GM12875 (cell line): Measurements from ENCODE around the gene DPP10.

Experiments
- H3K4me3 ChIP-seq: one replicate; pipeline ENCODE4 v1.5.1; 2011; ENCODE audit warnings: low read depth, low read length, control low read depth
- TF ChIP-seq, protein P1 (sequence below): IDR thresholded peaks from 2 replicates; pipeline ENCODE4 v1.5.1; 2011; ENCODE audit warnings: low read depth, mild to moderate bottlenecking, control low read depth, inconsistent platforms, low read length, moderate library complexity, borderline replicate concordance; ENCODE audit not compliant: insufficient read depth

Gene DPP10

DNA sequence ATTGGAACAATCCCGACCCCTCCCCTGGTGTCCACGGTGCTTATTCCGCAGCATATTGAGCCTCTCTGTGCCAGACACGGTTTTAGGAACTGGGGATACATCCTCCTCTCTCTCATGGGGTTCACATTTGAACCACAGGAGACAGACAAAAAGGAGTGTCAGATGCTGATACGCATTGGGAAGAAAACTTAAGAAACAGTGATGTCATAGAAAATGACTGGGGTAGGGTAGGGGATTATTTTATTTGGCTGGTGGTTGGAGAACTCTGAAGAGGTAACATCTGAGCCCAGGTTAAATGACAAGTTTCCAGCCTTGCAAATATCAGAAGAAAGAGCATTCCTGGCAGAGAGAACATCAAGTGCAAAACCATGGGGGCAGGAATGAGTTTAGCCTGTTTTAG is 344.5 kb downstream of the DPP10 start:
- H3K4me3 ChIP-seq: no peak overlapping the region
- TF ChIP-seq, protein P1, sequence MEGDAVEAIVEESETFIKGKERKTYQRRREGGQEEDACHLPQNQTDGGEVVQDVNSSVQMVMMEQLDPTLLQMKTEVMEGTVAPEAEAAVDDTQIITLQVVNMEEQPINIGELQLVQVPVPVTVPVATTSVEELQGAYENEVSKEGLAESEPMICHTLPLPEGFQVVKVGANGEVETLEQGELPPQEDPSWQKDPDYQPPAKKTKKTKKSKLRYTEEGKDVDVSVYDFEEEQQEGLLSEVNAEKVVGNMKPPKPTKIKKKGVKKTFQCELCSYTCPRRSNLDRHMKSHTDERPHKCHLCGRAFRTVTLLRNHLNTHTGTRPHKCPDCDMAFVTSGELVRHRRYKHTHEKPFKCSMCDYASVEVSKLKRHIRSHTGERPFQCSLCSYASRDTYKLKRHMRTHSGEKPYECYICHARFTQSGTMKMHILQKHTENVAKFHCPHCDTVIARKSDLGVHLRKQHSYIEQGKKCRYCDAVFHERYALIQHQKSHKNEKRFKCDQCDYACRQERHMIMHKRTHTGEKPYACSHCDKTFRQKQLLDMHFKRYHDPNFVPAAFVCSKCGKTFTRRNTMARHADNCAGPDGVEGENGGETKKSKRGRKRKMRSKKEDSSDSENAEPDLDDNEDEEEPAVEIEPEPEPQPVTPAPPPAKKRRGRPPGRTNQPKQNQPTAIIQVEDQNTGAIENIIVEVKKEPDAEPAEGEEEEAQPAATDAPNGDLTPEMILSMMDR: no peak

DNA sequence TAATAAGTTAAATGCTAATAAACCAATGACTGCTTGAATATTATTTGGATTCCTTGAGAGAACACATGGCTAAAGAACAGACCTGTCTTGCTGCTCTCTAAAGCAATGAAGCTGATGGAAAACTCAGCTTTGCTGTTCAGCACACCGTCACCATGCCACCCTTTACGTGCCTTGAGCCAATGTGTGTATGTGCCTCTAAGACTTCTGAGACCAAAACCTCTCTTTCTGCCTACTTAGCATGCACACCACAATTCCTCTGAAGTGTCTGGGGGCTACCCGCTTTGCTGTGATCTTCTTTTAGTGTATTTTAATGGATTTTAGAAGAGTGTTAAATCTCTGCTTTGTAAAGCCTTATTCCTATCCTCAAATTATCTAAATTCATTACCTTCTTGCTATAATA is 345.0 kb downstream of the DPP10 start:
- TF ChIP-seq, protein P1: no peak
- no peak overlapping the region for H3K4me3 ChIP-seq

DNA sequence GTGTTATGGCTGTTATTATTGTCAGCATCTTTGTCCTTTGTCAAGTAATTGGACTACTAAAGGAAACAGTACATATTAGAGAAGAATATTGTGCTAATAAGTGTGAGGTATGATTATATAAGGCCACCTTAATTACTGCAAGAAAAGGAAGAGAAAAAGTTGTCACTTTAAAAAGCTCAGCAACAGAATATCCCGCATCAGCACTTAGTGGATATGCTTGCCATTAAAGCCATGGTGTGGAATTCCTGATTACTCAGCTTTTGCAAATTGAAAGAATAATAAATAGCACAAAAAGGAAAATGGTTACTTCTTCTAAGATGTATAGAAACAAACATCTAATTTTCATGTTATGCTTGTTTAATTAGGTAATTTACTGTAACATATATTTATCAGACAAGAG is 347.5 kb downstream of the DPP10 start:
- no peak overlapping the region for H3K4me3 ChIP-seq
- TF ChIP-seq, protein P1: no peak

DNA sequence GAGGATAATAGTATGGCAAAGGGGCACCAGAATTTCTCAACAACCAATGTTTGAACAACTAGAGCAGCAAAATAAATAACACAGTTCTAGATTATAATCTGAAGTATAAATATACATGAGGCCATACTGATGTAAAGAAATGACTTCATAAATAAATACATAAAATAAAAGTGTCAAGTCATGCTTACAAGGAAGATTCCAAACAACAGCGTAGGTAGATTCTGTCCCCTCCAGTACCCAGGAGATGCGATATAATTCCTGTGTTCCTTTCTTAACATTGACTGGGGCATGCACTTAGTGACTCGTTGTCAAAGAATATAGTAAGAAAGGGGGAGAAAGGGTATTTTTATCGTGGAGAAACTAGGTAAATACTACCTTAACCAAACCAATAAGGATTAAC is 355.1 kb downstream of the DPP10 start:
- TF ChIP-seq, protein P1: no peak
- H3K4me3 ChIP-seq: no peak overlapping the region

DNA sequence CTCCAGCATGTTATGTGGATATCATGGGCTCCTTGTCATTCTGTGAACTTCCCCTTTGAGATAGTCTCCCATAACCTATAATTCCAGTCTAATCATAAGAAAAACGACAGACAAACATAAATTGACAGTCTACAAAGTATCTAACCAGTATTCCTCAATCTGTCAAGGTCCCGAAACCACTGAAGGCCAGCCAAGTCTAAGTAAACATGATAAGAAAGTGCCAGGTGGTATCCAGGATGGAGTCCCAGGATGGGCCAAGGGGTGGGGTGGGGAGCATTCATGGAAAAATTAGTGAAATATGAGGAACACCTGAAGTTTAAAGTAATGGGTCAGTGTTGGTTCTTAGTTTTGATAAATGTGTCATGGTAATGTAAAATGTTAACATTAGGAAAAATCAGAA is 355.5 kb downstream of the DPP10 start:
- TF ChIP-seq, protein P1: no peak
- no peak overlapping the region for H3K4me3 ChIP-seq

DNA sequence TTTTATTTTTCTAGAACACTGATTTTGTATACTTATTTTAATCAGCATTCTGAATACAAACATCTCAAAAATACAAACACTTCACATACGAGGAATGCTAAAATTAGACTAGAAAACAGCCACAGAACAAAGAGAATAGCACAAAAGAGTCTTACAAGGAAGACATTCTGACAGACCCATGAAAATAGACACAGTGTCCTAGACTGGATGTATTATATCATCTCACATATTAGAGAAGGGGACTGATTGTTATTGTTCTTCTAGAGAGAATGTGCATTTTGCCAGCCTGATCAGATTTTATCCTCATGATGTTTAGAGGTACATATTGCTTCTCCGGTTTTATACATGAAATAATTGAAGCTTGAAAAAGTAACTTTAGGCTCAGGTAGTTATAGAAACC is 357.9 kb downstream of the DPP10 start:
- H3K4me3 ChIP-seq: no peak overlapping the region
- TF ChIP-seq, protein P1: no peak

DNA sequence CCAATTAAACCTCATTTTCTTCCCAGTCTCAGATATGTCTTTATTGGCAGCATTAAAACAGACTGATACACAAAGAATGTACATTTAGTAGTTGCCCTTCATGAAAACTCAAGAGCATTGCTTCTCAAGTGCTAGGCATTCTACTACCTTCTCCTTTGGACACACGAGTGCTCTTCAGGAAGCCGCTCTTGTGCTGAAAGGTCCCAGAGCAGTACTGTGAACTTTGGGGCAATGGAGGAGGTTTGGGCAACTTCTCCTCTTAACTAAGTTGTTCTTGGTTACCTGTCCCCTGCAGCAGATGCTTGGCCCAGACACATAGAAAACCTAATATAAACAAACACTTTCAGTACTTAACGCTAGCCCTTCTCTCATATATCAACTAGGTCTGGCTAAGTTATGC is 362.8 kb downstream of the DPP10 start:
- no peak overlapping the region for H3K4me3 ChIP-seq
- TF ChIP-seq, protein P1: no peak
